HT1080 (cell line): ENCODE data around the gene TEX51. TPM values are rescaled to one million over a fixed set of nuclear protein-coding genes. Genes with fewer than 3 reads are reported as not detected.

Experiments used
- DNase-seq: peaks from one replicate; pipeline ENCODE4 v3.0.0-alpha.2; 2015; ENCODE audit warnings: low read depth
- total RNA-seq: library from RNA; depleted of rRNA; stranded (reverse); fragments of >200 nt; shearing (Covaris generic); gene quantifications from 2 replicates; pipeline ENCODE4 v1.2.3, GENCODE V29; 2014

The TEX51 gene
- total RNA-seq, 1 experiment from 2014 or later = not detected

DNA sequence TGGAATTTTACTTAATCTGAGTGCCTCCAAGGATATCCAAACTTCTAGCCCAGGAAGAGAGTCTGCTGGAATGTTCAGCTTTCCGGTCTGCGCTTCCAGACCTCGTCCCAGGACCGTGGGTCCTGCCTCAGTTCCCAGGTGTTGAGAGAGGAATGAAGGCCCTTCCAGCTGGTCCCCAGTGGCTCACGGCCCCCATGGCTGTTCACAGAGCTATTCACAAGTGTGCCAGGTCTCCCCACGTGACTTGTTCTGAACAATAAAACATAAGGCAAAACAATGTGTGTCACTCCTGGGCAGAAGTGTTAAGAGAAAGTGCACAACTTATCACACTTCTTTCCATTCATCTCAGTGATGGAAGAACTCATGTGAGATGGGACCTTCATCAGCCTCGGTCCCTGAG is 20.1 kb upstream of the TEX51 start:
- DNase-seq = no peak

DNA sequence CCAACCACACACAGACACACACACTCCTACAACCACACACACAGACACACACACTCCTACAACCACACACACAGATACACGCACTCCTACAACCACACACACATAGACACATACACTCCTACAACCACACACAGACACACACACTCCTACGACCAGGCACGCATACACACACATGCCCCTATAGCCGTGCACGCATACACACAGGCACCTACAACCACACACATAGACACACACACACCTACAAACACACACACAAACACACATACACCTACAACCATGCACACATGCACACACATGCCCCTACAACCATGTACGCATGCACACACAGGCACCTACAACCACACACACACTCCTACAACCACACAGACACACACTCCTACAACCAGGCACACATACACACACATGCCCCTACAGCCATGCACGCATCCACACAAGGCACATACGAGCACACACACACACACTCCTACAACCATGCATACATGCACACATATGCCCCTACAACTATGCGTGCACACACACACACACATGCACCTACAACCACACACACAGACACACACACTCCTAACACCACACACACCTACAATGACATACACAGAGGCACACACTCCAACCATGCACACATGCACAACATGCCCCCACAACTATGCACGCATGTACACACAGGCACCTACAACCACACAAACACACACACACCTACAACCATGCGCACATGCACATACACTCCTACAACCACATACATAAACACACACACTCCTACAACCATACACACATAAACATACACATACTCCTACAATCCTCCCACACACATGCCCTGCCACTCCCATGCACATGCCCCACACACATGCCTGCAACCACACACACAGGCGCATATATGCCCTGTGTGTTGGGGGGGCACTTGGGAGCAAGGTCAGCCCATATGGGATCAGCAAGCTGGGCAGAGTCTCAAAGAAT is 19.1 kb upstream of the TEX51 start:
- no peak for DNase-seq

DNA sequence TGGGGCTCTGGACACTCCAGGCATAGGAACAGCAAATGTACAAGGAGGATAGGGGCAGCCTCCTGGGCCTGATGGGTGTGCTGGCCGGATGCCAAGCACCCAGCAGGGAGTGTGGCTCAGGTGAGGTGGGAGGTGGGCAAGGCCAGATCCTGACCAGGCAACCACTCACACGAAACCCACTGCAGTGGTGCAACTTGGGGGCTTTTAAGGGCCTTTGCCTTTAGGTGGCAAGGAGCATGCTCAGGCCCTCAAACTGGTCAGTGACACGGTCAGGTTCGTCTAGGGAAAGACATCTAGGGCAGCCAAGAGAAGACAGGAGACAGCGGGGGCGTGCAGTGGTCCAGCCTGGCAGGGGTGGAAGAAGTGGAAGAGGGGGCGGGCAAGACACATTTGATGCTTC is 18.4 kb upstream of the TEX51 start:
- no peak for DNase-seq

DNA sequence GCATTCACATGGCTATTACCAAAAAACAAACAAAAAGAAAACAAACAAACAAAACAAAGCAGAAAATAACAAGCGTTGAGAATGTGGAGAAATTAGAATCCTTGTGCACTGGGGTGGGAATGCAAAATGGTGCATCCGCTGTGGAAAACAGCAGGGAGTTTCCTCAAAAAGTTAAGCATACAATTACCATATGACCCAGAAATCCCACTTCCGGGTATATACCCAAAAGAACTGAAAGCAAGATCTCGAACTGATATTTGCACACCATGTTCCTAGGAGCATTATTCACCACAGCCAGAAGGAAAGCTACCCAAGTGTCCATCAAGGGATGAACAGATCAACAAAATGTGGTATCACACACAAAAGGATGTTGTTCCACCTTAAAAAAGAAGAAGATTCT is 17.9 kb upstream of the TEX51 start:
- no peak for DNase-seq

DNA sequence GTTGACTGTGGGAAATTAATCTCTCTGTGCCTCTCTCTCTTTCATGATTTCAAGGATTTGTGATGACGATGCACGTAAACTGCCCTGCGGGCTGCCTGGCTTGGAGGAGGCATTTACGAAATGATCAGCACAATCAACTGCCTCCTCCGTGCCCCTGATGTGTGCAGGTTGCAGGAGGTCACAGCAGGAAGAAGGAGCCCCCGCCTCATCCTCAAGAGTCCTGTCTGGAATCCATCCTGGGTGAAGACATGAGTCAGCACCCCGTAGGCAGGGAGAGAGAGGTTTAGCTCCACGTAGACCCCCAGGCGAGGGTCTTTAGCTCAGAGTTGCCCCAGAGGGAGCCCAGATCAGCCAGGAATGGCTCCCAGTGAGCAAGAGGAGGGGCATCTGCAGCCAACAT is 17.1 kb upstream of the TEX51 start:
- no peak for DNase-seq

DNA sequence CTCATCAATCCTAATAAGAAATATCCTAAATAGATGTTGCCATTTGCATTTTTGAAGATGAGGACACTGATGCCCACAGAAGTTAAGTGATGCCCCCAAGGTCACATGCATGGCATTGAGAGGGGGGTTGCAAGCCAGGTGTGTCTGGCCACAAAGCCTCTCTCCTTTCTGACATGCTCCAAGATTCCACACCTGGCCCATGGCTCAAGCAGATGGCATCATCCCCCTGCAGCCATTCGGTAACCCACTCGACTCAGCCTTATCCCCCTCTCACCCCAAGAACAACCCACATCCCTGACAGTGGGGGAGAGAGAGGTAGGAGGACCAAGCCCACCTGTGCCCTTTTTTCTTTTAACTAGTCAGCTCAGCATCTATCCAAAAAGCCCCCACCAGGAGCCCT is 16.5 kb upstream of the TEX51 start:
- no peak for DNase-seq

DNA sequence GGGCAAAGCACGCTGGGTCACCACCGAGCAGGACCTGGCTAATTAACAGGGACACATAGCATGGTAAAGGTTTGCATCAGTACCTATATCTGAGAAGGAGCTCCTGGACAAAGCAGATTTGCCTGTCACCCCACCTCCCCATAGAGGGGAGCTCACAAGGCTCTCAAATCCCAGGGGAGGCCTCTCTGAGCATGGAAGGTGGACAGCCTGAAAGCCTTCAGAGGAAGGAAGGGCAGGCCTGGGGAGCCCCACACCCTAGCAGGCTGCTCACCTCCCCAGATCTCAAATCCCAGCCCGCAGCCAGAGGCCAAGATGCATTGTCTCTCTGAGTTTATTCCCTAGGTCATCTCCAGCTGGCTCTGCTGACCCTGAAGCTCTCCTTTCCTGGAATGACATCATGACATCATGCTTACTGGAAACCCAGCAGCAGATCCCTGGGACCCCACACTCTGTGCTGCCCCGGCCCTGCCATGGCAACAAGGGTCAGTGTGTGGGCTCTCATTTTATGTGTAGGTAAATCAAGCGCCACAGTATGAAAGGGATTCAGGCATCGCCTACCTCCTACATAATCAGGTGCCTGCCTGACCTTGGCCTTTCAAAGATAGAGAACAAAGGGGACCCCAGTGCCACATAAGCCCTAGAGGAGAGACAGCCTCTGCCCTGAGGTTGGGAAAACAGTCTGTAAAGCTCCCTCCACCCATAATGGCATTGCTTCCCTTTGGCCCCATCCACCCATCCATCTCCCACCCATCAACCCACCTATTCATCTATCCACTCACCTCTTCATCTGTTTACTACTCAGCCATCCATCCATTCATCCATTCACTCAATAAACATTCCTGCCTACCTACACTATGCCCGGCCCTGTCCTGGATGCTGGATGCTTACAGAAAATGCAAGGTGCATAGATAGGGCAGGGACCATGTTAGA is 15.7 kb upstream of the TEX51 start:
- no peak for DNase-seq

DNA sequence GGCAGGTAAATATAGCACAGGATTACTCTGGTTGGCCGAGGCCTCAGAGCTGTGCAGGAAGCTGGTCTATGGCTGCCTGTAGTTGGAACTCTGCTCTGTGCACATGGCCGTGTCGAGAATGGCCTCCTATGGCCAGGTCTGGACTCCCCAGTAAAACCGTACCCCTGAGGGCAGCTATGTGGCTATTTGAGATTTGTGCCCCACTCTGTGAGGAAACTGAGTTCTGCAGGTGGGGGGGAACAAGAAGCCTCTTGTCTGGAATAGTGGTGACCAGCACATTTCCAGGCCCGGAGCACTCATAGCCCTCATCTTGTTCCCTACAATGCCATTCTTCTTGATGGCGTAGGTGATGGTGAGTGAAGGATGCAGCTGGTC is 15.0 kb upstream of the TEX51 start:
- DNase-seq = no peak

DNA sequence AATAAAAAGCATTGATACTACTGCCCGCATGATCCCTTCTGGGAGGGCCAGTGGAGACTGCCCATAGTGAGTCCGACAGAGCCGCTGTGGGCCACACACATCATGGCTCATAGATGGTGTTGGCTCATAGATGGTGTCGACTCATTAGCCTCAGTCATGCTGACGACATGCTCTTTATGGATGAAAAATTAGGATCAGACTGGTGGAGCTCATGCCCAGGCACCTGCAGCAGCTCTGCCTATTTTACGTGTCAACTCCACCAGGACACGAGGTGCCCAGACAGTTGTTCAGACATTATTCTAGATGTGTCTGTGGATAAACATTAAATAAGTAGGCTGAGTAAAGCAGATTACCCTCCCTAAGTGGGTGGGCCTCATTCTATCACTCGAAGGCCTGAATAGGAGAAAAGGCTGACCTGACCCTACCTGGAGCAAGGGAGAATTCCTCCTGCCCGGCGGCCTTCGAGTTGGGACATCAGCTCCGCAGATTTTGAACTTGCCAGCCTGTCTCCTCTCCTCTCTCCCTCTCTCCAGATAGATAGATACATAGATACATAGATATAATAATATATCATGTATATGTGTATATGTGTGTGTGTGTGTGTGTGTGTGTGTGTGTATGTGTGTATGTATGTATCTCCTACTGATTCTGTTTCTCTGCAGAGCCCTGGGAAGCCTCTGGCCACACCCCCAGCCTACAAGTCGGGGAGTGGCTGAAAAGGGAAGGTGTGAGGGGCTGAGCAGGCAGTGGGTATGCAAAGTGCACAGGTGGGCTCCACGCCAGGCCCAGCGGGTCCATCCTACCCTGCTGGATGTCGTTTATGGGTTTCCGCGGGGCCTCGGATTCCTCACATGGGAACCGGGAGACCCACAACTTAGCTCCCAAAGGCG is 13.6 kb upstream of the TEX51 start:
- DNase-seq = no peak

DNA sequence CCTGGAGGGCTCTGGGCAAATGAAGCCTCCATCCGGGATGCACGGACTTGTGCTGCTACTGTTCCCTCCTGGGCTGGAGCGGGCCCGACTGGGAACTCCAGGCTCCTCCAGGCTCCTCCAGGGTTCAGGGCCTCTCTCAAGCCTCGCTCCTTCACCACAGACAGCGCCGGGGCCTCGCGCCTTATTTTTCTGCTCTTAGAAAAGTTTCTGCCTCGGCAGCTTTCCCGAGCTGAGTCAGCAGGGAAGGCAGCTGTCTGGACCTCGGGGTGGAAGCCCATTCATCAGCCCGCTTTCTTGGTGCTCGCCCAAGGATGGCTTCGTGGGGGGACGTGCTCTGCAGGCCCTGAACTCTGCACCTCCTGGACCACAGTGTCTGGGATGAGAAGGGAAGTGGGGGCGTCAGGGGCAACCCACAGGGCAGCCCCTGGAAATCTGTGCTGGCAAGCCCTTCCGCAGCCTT is 12.9 kb upstream of the TEX51 start:
- DNase-seq = no peak

DNA sequence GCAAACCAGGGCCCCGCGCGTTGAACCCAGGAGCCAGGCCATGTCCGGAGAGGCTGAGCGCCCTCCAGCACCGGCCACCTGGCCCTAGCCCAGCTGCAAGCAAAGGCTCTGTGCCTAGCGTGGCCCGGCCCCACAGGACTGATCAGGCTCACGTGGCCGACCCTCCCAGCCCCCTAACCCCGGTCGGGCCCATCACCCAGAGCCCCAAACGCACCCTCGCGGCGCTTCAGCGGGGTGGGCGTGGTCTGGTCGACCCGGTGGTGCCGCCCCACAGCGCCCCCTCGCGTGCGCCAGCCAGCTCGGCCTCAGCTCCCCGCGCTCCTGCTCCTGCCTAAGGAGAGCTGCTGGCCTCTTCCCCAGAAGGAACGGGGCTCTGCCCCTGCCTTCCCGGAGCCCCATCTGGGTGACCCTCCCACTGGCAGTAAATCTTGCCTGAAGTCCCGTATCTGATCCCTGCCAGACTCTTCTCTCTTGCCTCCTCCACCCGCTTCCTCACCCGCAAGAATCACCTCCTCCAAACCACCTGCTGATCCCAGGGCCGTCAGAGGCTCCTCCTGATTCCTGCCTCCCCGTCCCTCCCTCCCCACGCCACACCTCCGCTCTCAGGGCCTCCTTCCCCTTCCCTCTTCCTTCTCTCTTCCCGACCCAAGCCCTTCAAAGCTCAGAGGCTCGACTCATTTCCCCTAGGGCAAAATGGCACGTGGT is 12.3 kb upstream of the TEX51 start:
- DNase-seq = no peak

DNA sequence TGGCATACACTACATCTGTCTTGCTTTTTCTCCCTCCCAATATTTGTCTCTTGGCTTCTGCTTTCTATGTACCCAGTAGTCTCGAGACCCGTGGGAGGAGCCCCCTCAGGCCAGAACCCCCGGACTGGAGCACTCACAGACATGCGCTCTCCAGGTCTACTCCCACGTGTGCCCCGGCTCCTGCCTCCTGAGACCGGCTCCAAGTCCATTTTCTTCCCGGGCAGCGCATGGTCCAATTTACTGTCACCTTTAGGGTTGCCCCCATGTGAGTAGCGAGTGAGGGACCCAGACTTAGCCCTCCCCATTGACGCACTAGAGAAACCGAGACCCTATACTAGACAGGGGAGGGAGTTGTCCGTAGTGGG is 11.8 kb upstream of the TEX51 start:
- no peak for DNase-seq

DNA sequence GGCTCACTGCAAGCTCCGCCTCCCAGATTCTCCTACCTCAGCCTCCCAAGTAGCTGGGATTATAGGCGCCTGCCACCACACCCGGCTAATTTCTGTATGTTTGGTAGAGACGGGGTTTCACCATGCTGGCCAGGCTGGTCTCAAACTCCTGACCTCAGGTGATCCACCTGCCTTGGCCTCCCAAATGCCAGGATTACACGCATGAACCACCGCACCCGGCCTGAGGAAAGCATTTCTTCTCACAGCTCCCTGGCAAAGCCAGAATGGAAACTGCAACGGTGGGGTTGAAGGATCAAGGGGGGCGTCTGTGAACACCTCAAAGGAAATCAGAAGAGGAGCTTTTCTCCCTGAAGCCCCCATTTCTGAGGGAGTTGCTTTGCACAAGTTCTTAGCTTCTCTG is 11.2 kb upstream of the TEX51 start:
- DNase-seq = no peak

DNA sequence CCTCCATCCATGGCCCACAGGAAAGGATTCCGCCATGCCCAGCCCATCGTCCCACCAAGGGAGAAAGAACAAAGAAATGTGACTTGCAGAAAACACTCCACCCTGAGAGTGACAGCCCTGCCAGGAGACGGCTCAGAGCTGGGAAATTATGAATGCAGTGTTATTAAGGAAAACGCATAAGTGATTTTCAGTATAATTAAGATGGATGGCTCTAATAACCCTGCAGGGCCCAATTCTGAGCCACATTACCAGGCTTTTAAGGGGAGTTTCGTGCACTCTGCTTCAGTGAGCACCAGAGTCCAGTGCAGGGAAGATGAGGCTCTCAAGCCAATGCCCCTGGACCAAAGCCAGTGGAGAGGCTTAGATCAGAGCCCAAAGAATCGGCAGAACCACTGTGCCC is 10.6 kb upstream of the TEX51 start:
- DNase-seq = no peak

DNA sequence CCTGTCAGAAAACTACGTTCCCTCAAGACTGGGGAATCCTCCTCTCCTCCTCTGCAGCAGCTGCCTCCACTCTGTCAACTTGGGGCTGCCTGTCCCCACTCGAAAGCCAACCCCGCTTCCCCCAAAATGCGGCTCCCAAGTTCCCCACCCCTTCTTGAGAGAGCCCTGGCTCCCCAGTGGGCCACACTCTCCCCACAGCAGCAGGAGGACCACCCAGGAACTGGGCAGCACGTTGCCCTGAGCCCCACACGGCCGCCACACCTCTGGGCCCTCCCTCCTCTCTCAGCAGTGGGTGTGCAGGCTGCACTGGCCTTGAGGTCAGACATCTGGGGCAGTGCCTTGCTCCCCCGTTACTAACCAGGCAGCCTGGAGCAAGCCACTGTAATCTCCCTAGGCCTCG is 9.6 kb upstream of the TEX51 start:
- no peak for DNase-seq

DNA sequence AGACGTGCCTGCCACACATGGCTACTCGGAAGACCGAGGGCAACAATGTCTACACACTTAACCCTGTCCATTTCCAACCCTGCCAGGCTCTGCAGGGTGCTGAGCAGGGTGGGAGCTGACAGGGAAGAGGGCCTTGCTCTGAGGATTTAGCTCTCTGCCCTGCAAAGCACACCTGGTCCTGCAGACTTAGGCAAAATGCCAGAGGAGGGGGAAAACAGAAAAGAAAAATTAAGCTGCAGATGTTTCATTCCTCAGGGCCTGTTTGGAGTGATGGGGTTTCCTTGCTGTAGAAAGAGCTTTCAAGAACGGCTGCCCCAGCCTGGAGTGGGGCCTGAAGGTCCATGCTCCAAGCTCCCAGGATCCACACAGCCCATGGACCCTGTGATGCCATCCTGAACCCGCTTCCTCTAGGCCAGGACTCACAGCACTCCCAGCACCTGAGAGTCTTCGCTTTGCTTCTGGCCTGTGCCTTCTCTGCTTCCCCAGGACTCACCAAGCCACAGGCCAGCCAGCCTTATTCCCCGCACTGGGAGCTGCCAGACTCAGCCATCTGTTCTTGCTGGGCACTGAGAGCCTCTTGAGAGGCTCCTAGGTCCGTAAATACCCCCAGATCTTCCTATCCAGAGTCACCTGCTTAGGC is 9.1 kb upstream of the TEX51 start:
- no peak for DNase-seq

DNA sequence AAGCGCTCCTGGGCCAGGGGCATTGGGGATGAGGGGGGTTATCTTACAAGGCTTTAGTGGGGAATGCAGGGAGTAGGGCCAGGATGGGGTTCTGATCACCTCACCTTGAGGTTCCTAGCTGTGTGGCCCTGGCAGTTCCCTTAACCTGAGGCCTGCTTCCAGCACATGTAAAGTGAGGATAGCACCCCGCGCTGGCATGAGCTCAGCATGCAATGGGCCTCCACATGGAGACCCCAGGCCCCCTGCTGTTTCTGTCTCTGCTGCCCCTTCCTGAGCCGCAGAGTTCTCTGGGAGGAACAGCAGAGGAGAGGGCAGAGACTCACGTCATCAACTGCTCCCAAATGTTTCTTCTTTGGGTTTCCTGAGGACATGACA is 8.6 kb upstream of the TEX51 start:
- DNase-seq = no peak

DNA sequence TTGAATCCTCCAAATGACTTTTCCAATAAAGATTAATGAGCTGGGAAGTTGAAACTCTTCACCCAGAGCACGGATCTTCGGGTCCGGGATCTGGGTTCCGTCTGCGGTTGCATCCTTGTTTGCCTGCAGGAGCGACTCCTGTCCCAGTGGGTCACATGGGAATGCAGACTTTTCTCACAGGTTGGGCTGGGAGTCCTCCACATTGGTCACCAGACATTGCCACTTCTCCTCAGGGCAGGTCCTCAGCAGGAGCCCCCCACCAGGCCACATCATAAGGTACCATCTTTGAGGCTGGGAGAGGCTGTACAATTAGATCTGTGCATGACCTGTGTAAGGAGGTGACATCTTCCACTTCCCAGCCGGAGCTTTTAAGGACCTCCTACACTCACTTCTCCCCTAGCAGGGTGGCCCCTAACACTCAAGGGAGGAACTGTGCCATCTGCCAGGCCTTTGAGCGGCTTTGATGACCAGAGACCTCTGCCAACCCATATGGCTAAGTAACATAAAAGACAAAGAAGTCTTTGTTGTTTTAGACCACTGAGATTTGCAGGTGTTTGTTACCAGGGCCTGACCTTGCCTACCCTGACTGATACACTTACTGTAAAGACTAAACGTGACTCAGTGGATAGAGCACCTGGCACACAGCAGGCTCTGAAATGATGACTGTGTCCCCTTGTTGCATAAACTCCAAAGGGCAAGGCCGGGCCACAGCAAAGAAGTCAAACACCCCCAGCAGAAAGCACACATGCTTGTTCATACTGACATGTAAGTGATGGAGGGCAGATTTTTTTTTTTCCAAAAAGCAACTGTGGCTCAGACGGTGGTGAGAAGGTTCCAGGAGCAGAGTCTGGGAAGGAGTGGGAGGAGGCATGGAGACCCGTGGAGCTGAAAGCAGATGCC is 7.9 kb upstream of the TEX51 start:
- DNase-seq = no peak
